Hindlimb muscle (tissue), 1 donor: ENCODE data around the gene CACNA1C. TPM values are rescaled to one million over a fixed set of nuclear protein-coding genes. Genes with fewer than 3 reads are reported as not detected.
A peak's percentile ranks its signal among the peaks of the same experiment; 100 is the strongest.

Source experiments
- DNase-seq: peaks from one replicate; pipeline ENCODE4 v3.0.0-alpha.2; 2013
- polyA plus RNA-seq: library from polyadenylated mRNA; unstranded; fragments of 120-200 nt; gene quantifications from one replicate; pipeline ENCODE4 v1.2.1, GENCODE V29; 2013; ENCODE audit not compliant: insufficient read length

The CACNA1C gene
- polyA plus RNA-seq, 1 donor, result 3.4 TPM

GRCh38 chr12:2300168-2300567 is 247.4 kb downstream of the CACNA1C start:
- DNase-seq, result no peak

DNA sequence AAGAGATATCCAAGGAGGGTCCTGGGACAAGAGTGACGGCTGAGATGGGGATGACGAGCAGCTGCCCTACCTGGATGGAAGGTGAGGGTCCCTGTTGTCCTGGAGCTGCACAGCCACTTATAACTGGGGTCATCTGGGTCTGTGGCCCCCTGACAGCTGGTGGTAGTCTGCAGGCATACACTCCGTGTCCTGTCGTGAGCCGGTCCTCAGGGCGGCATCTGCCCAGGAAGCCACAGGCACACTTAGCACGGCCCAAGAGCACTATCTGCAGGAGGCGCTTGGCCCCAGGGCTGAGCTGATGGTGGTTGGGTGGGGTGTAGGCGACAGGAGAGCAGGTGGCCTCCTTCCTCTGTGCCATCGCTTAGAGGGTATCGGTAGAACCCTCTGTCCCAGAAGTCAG is 248.1 kb downstream of the CACNA1C start:
- no peak for DNase-seq

DNA sequence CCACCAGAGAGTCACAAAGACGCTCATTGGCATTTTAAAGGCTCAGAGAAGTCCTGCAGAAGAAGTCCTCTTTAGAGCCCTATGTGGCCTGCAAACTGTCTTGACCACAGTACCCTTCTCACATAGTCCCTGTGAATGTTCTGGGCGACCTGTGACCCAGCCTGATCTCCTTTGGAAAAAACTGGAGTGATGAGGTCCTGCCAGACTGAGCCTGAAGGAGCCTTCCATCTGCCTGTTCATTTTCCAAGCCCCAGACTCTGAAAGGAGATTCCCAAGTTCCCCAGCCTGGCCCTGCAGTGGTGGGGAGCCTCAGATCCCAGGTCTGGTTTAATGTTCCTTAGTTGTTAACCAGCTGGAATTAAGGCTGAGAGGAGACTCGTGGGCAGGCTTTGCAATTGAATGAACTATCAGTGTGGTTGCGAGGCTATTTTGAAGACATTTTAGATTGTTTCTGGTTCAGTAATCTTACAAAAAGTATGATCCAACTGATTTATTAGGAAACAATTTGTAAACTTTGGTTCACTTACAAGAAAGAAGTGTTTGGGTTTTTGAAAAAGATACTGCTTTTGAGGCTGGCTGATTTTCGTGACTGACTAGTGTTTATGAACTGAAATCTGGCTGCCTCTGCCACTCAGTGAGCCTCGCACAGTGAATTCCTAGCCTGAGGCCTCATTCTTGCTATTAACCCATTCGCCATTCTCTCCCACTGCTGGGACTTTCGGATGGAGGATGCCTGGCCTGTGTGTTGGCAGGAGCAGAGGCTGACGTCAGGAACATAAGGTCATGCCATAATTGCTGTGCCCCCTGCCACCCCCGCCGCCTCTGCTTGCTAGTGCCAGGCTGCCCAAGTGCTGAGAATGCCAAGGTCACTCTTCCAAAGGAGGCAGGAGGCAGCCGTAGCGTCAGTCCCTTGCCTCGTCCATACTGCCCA is 249.0 kb downstream of the CACNA1C start:
- DNase-seq, result no peak

DNA sequence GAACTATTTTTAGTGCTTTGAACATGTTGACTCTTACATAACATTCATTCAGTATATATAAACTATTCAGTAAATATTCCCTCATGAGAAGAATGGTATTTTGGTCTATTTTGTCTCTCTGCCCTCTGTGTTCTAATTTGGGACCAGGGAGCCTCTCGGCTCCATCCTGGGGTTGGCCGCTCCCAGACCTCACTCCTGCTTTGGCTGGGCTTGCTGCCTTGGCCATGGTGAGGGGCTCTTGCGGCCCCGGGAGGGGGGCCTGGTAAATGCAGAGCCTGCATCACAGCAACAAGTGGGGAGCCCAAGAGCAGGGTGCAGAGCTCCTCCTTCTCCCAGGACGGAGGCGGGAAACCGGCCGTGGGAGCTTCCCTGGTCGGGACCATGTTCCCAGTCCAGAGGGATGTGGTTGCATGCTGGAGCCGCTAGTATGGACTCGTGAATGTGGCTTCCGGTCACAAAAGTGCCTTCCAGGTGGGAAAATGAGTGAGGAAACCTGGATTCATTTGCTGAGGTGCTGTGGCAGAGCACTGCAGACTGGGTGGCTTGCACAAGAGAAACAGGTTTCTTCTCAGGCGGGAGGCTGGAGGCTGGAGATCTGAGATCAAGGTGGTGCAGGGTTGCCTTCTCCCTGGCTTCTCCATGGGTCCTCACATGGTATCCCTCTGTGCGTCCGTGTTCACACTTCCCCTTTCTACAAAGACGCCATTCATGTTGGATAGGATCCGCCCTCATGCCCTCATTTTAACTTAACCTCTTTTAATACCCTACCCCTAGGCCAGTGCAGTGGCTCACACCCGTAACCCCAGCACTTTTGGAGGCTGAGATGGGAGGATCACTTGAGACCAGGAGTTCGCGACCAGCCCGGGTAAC is 250.2 kb downstream of the CACNA1C start:
- DNase-seq, result no peak

DNA sequence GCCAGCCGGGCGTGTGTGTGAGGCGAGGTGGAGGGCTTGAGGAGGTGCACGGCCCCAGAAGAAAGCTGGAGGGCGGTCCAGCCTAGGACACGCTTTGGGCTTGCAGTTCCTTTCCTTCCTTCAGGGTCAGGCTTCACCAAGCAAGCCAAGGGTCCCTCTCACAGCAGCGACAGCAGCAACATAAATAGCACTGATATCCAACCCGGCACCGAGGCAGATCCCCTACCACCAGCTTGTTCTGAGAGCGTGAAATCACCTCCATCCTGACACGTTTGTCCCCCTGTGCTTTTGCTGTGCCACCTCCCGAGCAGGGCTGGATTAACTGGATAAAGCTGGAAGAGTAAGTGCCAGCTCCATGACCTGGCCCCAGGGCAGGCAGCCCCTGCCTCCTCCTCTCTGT is 251.4 kb downstream of the CACNA1C start:
- no peak for DNase-seq

DNA sequence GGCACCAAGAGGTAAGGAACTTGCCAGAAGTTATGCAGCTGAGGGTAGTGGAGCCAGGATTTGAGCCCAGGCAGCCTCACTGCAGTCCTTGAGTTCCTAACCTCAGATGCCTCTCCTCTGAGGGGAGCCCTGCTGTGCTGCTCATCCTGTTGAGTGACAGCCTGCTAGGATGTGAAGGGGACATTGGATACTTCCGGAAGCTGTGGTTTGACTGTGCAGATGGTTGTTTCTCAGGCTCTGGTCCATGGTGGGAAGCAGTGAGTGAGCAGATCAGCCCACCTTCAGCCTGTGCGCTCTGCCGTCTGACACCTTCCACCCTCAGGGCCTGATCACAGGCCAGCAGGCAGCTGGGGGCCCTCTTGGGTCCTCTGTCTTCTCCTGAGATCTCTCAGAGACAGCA is 253.2 kb downstream of the CACNA1C start:
- DNase-seq, result no peak

DNA sequence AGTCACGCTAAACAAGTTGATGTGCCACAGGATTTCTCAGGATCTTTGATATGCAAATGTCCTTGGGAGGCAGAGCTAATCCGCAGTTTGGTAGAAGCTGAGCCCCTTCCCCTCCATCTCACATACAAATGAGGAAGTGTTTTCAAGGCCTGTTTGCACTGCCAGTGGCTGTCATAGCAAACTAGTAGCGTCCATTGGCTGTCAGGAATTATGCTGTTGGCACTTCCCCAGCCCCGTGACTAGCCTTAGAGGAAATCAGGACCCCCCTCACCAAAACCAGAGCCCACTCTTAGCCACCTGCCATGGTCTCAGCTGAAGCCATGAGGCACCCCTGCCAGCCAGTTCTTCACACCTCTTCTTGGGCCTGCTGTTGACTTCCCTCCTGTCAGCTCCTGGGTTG is 253.9 kb downstream of the CACNA1C start:
- no peak for DNase-seq

DNA sequence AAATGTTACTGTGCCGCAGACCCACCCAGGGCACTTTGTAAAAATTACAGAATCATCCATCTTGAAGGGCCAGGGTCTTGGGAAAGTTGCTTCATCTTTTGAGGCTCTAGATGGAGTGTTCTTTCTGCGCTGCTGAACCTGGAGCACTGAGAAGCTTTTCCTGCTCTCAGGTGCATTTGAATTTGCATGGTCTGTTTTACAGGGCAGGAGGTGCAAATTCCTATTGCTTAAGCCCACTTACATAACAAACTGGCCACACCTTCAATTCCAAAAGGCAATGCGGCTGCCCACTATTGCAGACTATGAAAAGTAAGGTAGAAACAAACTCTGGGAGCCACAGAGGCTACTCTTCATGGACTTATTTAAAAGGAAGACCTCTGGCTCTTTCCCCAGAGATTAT is 254.8 kb downstream of the CACNA1C start:
- DNase-seq, result no peak

DNA sequence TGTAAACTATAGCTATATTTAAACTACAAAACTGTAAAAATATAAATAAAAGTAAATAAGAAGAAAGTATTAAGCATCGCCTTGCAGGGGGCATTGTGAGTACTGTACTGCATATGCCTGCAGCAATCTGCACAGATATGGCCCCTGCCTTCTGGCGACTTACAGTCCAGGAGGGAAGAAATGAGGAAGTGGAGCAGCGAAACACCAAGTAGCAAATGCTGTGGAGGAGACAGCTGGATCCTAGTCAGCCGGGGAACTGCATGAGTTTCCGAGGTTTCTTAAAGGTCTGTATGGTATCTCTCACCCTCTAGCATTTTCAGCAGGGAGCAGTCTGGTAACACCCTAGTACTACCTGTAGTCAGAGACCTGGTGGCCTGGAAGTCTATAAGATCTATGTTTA is 256.9 kb downstream of the CACNA1C start:
- no peak for DNase-seq

DNA sequence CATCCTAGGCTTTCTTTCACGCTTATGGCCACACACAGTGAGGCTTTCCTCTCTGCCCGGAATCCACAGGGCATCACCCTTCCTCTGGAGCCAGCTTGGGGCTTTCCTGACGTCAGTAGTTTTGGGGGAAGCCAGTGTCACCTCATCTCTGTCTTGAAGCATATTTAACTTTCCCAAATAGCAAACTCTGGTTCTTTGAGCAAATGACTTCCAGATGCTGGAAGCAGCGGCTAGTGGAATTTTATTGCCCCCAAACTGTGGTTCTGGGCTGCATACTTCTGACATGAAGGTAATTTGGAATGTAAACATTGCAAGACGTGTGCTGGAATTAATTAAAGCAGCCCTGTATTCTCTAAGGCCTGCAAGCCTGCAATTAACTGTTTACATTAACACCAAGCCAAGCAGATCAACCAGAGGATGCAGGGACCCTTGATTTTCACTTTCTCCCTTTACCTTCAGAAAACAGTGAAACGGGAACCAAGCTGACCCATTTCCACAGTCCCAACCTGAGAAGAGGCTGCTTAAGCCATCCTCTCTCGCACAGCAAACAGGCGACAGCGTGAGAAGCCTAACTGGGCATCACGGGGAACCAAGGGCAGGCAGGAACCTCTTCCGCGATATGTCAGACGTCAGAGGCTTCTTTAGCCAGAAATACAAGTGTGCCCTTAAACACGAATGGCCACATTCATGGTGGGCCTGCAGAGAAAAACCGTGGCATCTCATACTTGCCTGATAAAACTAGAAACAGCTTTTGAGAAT is 258.4 kb downstream of the CACNA1C start:
- DNase-seq, result peak; percentile 41

GRCh38 chr12:2312175-2312574 is 259.4 kb downstream of the CACNA1C start:
- DNase-seq, result no peak

GRCh38 chr12:2312770-2313169 is 260.0 kb downstream of the CACNA1C start:
- no peak for DNase-seq

DNA sequence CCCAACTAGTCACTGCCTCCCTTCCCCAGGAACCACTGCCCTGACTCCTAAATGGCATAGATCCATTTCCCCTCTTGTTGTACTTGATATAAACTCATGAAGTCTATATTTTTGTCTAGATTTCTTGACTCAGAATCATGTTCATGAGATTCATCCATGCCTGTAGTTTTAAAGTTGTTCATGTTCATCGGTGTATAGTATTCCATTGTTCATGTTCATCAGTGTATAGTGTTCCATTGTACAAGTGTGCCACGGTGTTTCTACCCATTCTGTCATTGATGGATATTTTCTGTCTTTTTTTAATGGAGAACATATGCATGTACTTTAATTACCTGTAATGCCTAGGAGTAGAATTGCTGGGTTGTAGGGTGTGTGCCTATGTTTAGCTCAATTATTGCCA is 261.7 kb downstream of the CACNA1C start:
- DNase-seq, result no peak

DNA sequence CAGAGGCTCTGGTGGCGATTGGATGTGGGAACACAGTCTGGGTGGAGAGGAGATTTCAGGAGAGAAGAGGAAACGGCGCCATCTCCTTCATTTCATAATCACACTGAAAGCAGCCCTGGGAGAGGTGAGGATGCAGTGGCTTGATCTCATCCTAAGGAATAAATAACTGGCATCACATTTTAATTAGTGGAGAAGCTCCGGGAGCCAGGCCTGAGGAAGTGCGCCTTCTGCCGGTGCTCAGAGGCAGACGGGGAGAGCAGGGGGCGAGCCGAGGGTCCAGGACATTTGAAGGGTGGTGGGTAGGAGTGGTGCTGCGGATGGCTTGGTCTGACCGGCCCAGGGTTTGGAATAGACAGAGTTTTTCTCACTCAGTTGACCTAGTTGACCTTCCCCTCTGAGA is 265.0 kb downstream of the CACNA1C start:
- DNase-seq, result no peak

- no peak for DNase-seq
Measured at GRCh38 chr12:2318286-2318685, 265.5 kb downstream of the CACNA1C start.

DNA sequence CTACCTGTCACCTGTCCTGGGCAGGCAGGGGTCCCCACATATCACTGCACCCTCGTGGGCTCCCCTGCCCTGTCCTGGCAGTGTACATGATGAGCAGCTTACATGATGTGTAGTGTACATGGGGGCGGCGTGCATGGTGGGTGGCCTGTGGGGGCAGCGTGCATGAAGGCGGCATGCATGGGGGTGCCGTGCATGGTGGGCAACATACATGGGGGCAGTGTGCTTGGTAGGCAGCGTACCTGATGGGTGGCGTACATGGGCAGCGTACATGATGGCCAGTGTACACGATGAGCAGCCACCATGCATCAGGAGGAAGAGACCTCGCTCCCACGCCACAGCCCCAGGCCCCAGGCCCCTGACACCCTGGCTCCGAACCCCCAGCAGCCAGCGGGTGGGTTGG is 266.3 kb downstream of the CACNA1C start:
- no peak for DNase-seq

DNA sequence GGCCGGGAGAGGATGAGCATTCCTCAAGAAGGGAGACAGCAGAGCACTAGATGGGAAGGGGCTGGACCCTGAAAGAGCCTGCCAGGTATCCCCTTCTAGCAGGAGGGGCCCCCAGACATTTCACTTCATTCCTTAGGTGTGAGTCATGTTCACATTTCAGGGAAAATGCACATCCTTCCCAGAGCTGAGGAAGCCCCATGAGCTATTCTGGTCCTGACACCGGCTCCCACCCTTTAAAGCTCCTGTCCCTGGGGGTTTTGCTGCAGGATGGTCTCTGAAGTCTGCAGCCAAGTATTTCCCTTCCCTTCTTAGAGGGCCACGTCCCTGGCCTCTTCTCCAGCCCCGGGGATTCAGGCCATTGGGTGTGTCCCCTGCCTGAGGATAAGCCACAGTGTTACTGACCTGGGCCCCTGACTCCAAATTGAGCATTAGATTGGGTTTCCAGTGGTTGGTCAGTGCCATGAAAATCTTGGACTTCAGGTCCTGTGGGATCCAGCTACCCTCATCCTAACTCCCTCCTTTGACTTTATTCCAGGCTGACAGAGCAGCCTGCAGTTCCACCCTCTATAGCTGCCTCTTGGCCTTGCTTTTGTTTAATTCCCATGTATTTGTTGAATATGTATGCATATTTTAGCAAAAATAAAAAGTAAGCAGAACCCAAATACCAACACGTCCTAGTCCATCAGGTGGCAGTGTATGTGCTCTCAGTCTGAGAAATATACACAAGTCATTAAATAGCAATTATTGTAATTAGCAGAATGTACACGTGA is 267.1 kb downstream of the CACNA1C start:
- peak; percentile 30 for DNase-seq

- DNase-seq, result no peak
Measured at GRCh38 chr12:2320841-2321240, 268.1 kb downstream of the CACNA1C start.

- no peak for DNase-seq
Measured at GRCh38 chr12:2322554-2323120, 269.9 kb downstream of the CACNA1C start.

DNA sequence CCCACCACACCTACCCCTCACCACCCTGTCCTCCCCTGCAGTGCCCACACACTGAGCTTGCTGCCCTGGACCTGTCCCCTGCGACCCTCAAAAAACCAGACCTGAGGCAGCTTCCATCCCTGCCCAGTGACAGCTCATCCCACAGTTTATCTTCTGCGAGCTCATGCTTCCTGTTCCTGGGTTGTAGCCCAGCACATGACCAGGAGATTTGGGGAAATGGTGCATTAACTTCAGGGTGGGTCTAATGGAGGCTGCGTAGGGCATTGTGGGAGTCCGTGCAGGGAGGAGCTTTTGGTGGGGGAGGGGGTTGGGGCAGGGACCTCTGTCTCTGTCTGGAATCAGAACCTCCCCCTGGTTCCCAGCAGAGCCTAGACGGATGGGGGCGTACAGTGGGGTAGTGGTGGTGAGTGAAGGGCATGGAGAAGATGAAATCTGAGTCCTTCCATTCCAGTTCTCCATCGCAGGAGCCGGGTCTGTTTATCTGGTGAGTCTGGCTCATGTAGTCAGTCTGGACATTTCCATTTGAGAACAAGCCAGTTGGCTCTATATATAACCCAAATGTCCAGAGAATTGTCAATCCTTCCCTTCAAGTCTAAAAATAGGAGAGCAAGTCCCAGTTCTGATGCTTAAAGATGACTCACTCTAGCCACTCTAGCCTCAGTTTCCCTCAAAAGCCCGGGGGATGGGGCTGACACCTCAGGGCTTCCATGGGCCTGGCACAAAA is 270.9 kb downstream of the CACNA1C start:
- no peak for DNase-seq

GRCh38 chr12:2324387-2324786 is 271.6 kb downstream of the CACNA1C start:
- DNase-seq, result no peak
